GM12801 (cell line): ENCODE measurements around the gene KRT79.

ENCODE experiments used
- TF ChIP-seq, protein P1 (sequence below): IDR thresholded peaks from one replicate; pipeline ENCODE4 v1.5.1; 2011; ENCODE audit warnings: control low read depth; ENCODE audit not compliant: insufficient read length; ENCODE audit errors: extremely low read depth

The KRT79 gene

GRCh38 chr12:52836042-52836466 lies 1.9 kb upstream of the KRT79 start:
- TF ChIP-seq, protein P1, sequence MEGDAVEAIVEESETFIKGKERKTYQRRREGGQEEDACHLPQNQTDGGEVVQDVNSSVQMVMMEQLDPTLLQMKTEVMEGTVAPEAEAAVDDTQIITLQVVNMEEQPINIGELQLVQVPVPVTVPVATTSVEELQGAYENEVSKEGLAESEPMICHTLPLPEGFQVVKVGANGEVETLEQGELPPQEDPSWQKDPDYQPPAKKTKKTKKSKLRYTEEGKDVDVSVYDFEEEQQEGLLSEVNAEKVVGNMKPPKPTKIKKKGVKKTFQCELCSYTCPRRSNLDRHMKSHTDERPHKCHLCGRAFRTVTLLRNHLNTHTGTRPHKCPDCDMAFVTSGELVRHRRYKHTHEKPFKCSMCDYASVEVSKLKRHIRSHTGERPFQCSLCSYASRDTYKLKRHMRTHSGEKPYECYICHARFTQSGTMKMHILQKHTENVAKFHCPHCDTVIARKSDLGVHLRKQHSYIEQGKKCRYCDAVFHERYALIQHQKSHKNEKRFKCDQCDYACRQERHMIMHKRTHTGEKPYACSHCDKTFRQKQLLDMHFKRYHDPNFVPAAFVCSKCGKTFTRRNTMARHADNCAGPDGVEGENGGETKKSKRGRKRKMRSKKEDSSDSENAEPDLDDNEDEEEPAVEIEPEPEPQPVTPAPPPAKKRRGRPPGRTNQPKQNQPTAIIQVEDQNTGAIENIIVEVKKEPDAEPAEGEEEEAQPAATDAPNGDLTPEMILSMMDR: no peak

DNA sequence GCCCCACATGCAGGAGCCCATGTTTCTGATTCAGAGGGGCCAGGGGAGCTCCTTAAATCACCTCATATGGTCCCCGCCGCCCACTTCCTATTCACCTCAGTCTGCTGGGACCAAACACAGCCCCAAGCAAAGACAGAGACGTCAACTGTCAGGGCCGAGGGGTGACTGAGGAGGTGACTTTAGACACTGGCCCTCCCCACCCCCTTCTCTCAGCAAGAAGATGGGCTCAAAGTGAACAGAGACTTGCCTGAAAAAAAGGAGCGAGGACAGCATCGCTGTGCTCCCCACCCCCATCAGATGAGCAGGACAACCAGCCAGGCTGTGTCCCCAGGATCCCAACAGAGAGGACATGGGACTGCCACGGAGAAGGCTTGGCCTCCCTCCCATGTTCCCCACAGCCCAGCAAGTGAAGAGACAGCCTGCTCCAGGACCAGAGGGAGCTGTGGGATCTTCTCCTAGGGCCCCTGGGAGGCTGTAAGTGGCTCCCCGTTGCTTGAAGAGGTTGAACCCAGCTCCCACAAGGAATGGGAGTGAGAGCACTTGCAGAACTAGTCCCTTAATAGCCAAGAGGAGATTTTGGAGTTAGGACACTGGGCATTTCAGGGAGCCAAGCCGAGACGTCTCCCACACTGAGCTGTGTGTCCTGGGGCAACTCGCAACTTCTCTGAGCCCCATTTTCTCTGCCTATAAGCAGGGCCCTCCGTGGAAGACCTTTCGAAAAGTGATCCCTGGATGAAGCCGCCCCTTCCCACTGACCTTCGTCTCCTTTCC lies 1.3 kb upstream of the KRT79 start:
- TF ChIP-seq, protein P1: no peak

- TF ChIP-seq, protein P1: no peak
These were observed 553 bp upstream of the KRT79 start for GRCh38 chr12:52834727-52835001.

GRCh38 chr12:52832985-52833905 lies 866 bp downstream of the KRT79 start:
- TF ChIP-seq, protein P1: no peak

- TF ChIP-seq, protein P1: no peak
These were observed 1.7 kb downstream of the KRT79 start for GRCh38 chr12:52832451-52832850.

DNA sequence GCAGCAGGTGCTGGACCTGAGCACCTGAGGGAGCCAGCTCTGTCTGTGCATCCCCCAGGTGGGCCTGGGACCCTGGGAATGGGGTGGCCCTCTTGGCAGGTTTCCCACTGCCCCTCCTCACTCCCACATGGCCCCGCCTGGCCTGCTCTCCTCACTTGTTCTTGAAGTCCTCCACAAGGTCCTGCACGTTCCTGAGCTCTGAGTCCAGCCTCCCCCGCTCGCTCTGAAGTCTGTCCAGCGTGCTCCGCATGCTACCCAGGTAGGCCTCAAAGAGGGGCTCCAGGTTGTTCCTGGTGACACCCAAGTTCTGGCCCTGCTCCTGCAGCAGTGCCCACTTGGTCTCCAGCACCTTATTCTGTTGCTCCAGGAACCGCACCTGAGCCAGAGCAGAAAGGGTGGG lies 2.9 kb downstream of the KRT79 start:
- TF ChIP-seq, protein P1: no peak

GRCh38 chr12:52829986-52830770 lies 3.9 kb downstream of the KRT79 start:
- TF ChIP-seq, protein P1: no peak
